PC-3 (cell line): ENCODE measurements around the gene PLCB4. TPM values are rescaled to one million over a fixed set of nuclear protein-coding genes. Genes with fewer than 3 reads are reported as not detected.

ENCODE experiments used
- ATAC-seq: fragments of 200-7000 bp; cut with Tn5 transposase; 2 replicates; pipeline ENCODE4 v1.9.1; 2020; ENCODE audit warnings: mild to moderate bottlenecking, moderate library complexity
- BruUV-seq: library from RNA; stranded (reverse); fragments of 400-500 nt; replicated peaks from 2 replicates; lab custom pipeline; 2021; lab: Mats Ljungman, UMichigan
- CTCF ChIA-PET: fragments of 300-600 bp; sonication (Branson Sonifier 250); formaldehyde crosslinking; loops from one replicate; lab custom pipeline; 2022; ENCODE audit warnings: antibody characterized with exemption; lab: Charles Lee
- POLR2A ChIA-PET: fragments of 300-600 bp; sonication (Branson Sonifier 250); formaldehyde crosslinking; loops from one replicate; lab custom pipeline; 2022; ENCODE audit warnings: antibody characterized with exemption; ENCODE audit not compliant: unreplicated experiment; lab: Charles Lee
- DNase-seq: peaks from one replicate; pipeline ENCODE4 v3.0.0-alpha.2; 2015
- H2AFZ ChIP-seq: fragments of 300-600 bp; sonication (generic); 2 replicates; pipeline ENCODE4 v1.6.0; 2016; ENCODE audit warnings: antibody characterized with exemption, low read length
- H3F3A ChIP-seq: fragments of 300-600 bp; sonication (generic); one replicate; pipeline ENCODE4 v1.6.0; 2017; ENCODE audit warnings: antibody characterized with exemption, low read length, control low read depth, mild to moderate bottlenecking; ENCODE audit not compliant: unreplicated experiment
- H3K27ac ChIP-seq: fragments of 300-600 bp; sonication (generic); 2 replicates; pipeline ENCODE4 v1.5.1; 2016; ENCODE audit warnings: mild to moderate bottlenecking, low read length
- H3K27me3 ChIP-seq: fragments of 300-600 bp; sonication (generic); 2 replicates; pipeline ENCODE4 v1.6.1; 2016; ENCODE audit warnings: low read length, mixed read lengths
- H3K36me3 ChIP-seq: fragments of 300-600 bp; sonication (generic); 2 replicates; pipeline ENCODE4 v1.6.1; 2016; ENCODE audit warnings: low read depth, mixed run types, low read length, mixed read lengths
- H3K4me1 ChIP-seq: fragments of 300-600 bp; sonication (generic); 2 replicates; pipeline ENCODE4 v1.5.1; 2016; ENCODE audit warnings: low read length; ENCODE audit not compliant: insufficient read depth
- H3K4me2 ChIP-seq: fragments of 300-600 bp; sonication (generic); 2 replicates; pipeline ENCODE4 v1.6.0; 2016; ENCODE audit warnings: low read length
- H3K4me3 ChIP-seq: fragments of 300-600 bp; sonication (generic); 2 replicates; pipeline ENCODE4 v1.5.1; 2016; ENCODE audit warnings: mild to moderate bottlenecking, low read length, mixed read lengths
- H3K79me2 ChIP-seq: fragments of 300-600 bp; sonication (generic); 2 replicates; pipeline ENCODE4 v1.6.1; 2017; ENCODE audit warnings: low read length, mixed read lengths
- H3K9ac ChIP-seq: fragments of 300-600 bp; sonication (generic); 2 replicates; pipeline ENCODE4 v1.6.0; 2016; ENCODE audit warnings: mild to moderate bottlenecking, low read length
- H3K9me2 ChIP-seq: fragments of 300-600 bp; sonication (generic); replicated peaks from 2 replicates; pipeline ENCODE4 v1.6.1; 2016; ENCODE audit warnings: mixed run types, low read length, mixed read lengths
- H3K9me3 ChIP-seq: fragments of 300-600 bp; sonication (generic); 2 replicates; pipeline ENCODE4 v1.6.1; 2016; ENCODE audit warnings: low read length, mixed read lengths
- H4K20me1 ChIP-seq: fragments of 300-600 bp; sonication (generic); 2 replicates; pipeline ENCODE4 v1.6.1; 2016; ENCODE audit warnings: low read length, mixed read lengths
- CTCF ChIP-seq: fragments of 300-600 bp; sonication (generic); conservative IDR thresholded peaks from 2 replicates; pipeline ENCODE4 v1.5.1; 2017; ENCODE audit warnings: antibody characterized with exemption, low read depth, mild to moderate bottlenecking, low read length
- EZH2 ChIP-seq: fragments of 300-600 bp; sonication (generic); IDR thresholded peaks from one replicate; pipeline ENCODE4 v1.6.1; 2017; ENCODE audit warnings: antibody characterized with exemption, mild to moderate bottlenecking, low read length; ENCODE audit not compliant: unreplicated experiment
- EZH2phosphoT487 ChIP-seq: fragments of 300-600 bp; sonication (generic); IDR thresholded peaks from 2 replicates; pipeline ENCODE4 v1.6.1; 2018; ENCODE audit warnings: mild to moderate bottlenecking, antibody characterized with exemption, low read length, borderline replicate concordance
- intact Hi-C: fragments of 100-400 bp; cut with micrococcal nuclease; formaldehyde crosslinking; loops from 2 replicates; pipeline ENCODE4 v1.9.0; 2023
- total RNA-seq: library from RNA; depleted of rRNA; stranded (reverse); fragments of >200 nt; gene quantifications from 2 replicates; pipeline ENCODE4 v1.2.3, GENCODE V29; 2014

PLCB4 gene
- total RNA-seq, 1 experiment from 2014 or later: 25.4 TPM

- DNase-seq (no peak), ATAC-seq (no peak)
- Histone ChIP-seq H3K4me1 (peaks cover 1% of the 10 kb centered on the region; the same call in 1 of the 2 replicates), H4K20me1 (no peaks in the 10 kb centered on the region), H3K79me2 (no peaks in the 10 kb centered on the region), H3K27ac (no peak overlapping the region), H3K9me2 (no peaks in the 10 kb centered on the region), H3K9ac (no peak overlapping the region), H3K9me3 (no peaks in the 10 kb centered on the region), H3K36me3 (0 out of 2 replicates have a peak, but pooled peaks cover 8% of the 10 kb centered on the region), H3K4me3 (no peak overlapping the region), H2AFZ (no peak overlapping the region), H3K4me2 (no peak overlapping the region), H3K27me3 (no peaks in the 10 kb centered on the region), H3F3A (no peaks in the 10 kb centered on the region)
- BruUV-seq: no TSS peak
- TF ChIP-seq EZH2phosphoT487 (no peak), EZH2 (no peak), CTCF (no peak)
- CTCF ChIA-PET: no interaction called here
- intact Hi-C loops: no loop called here
- POLR2A ChIA-PET: no interaction called here
Observed at GRCh38 chr20:9454791-9455190, 385.9 kb downstream of the PLCB4 start.

- Histone ChIP-seq H3K4me2 (no peak overlapping the region), H3K36me3 (0 out of 2 replicates have a peak, but pooled peaks cover 8% of the 10 kb centered on the region), H3K27ac (no peak overlapping the region), H3K4me1 (peaks cover 16% of the 10 kb centered on the region), H3K9me2 (no peaks in the 10 kb centered on the region), H2AFZ (no peak overlapping the region), H3F3A (no peaks in the 10 kb centered on the region), H3K9ac (no peak overlapping the region), H3K79me2 (no peaks in the 10 kb centered on the region), H3K4me3 (no peak overlapping the region), H4K20me1 (no peaks in the 10 kb centered on the region), H3K27me3 (no peaks in the 10 kb centered on the region), H3K9me3 (no peaks in the 10 kb centered on the region)
- no peak for ATAC-seq
- DNase-seq: no peak
- ChIA-PET CTCF (no interaction called here), POLR2A (interaction anchor here (1.0 kb wide), 1 partner anchor 15 kb away, joined by 5 read pairs; no protein-coding TSS in a partner anchor)
- no peak for TF ChIP-seq EZH2
- no peak for TF ChIP-seq EZH2phosphoT487
- no TSS peak for BruUV-seq
- intact Hi-C loops: no loop called here
Observed at GRCh38 chr20:9457136-9457535, 388.2 kb downstream of the PLCB4 start.

- no peak overlapping the region for H3K4me3 ChIP-seq
- peak; percentile 61 for DNase-seq
- no peaks in the 10 kb centered on the region for H3K9me2 ChIP-seq
- H3K79me2 ChIP-seq: no peaks in the 10 kb centered on the region
- H3K27ac ChIP-seq: no peak overlapping the region
- POLR2A ChIA-PET: no interaction called here
- H3K4me2 ChIP-seq: no peak overlapping the region
- no peaks in the 10 kb centered on the region for H3F3A ChIP-seq
- H3K27me3 ChIP-seq: no peaks in the 10 kb centered on the region
- intact Hi-C loops: loop anchor here (2.0 kb wide), 1 partner anchor 153 kb away; no protein-coding TSS in a partner anchor
- BruUV-seq: no TSS peak
- CTCF ChIA-PET: interaction anchor here (0.6 kb wide), 1 partner anchor 50 kb away, joined by 3 read pairs; no protein-coding TSS in a partner anchor
- no peaks in the 10 kb centered on the region for H3K9me3 ChIP-seq
- peaks cover 16% of the 10 kb centered on the region for H3K4me1 ChIP-seq
- H3K36me3 ChIP-seq: 0 out of 2 replicates have a peak, but pooled peaks cover 8% of the 10 kb centered on the region
- no peaks in the 10 kb centered on the region for H4K20me1 ChIP-seq
- no peak overlapping the region for H3K9ac ChIP-seq
- TF ChIP-seq EZH2: no peak
- TF ChIP-seq CTCF: peak; percentile 80
- ATAC-seq: peak; percentile 48; the same call in 1 of the 2 replicates
- no peak overlapping the region for H2AFZ ChIP-seq
Observed at GRCh38 chr20:9458138-9458796, 389.4 kb downstream of the PLCB4 start.
